ENCODE data around the gene GPR6.

DNA sequence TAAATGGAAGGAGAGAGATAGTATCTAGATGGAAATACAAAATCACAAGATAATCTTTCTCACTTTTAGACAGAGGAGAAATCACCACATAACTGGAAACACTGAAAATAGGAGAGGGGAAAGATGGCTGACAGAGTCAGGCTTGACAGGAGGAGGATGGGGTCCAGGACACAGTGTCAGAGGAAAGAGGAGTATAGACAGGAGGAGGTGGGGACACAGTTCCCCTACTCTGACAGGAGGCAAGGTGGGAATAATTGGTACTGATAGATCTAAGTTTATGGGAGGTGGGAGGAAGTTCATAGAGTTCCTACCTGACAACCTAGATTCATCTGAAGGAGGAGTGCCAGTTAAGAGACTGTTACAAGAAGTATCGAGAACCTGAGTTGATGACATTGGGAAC is 9.1 kb downstream of the GPR6 start:
- TF ChIP-seq, protein P1, sequence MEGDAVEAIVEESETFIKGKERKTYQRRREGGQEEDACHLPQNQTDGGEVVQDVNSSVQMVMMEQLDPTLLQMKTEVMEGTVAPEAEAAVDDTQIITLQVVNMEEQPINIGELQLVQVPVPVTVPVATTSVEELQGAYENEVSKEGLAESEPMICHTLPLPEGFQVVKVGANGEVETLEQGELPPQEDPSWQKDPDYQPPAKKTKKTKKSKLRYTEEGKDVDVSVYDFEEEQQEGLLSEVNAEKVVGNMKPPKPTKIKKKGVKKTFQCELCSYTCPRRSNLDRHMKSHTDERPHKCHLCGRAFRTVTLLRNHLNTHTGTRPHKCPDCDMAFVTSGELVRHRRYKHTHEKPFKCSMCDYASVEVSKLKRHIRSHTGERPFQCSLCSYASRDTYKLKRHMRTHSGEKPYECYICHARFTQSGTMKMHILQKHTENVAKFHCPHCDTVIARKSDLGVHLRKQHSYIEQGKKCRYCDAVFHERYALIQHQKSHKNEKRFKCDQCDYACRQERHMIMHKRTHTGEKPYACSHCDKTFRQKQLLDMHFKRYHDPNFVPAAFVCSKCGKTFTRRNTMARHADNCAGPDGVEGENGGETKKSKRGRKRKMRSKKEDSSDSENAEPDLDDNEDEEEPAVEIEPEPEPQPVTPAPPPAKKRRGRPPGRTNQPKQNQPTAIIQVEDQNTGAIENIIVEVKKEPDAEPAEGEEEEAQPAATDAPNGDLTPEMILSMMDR (IDR thresholded peaks at IDR 0.05) = no peak
- no peak for TF ChIP-seq POLR2AphosphoS5 (IDR thresholded peaks at IDR 0.05)
- TF ChIP-seq EP300 (IDR thresholded peaks at IDR 0.05) = no peak
- no peak for TF ChIP-seq POLR2A (IDR thresholded peaks at IDR 0.05)

Measured in suprapubic skin (tissue), 4 donors.